ENCODE results near the gene RBMY1E.
"Not testable (repeated sequence)": the region's sequence is repeated elsewhere in the genome, so short reads cannot be mapped to it uniquely, and the experiment has no call there.

Gene RBMY1E

GRCh38 chrY:21917932-21918331 is at the start of gene RBMY1E:
Gene RBMY1E (minus strand): TSS chrY:21918032. CDS start chrY:21916054, 1,978 bp downstream.
- not testable (repeated sequence) for DNase-seq

GRCh38 chrY:21894426-21894825 is 23.4 kb downstream of the RBMY1E start, which contains the start of gene RBMY1D:
Gene RBMY1D (minus strand): TSS chrY:21894526. CDS start chrY:21892513, 2,013 bp downstream.
- DNase-seq: not testable (repeated sequence)

GRCh38 chrY:21869407-21870076 is 48.3 kb downstream of the RBMY1E start:
- DNase-seq: not testable (repeated sequence)

All from NCI-H1105 treated with DMSO at 0.1 percent for 48 hours (cell line).